ENCODE measurements around the gene UBIAD1. TPM values are rescaled to one million over a fixed set of nuclear protein-coding genes. Genes with fewer than 3 reads are reported as not detected.

UBIAD1 gene
- total RNA-seq, 1 donor from 2014 or later: 22.0 TPM

DNA sequence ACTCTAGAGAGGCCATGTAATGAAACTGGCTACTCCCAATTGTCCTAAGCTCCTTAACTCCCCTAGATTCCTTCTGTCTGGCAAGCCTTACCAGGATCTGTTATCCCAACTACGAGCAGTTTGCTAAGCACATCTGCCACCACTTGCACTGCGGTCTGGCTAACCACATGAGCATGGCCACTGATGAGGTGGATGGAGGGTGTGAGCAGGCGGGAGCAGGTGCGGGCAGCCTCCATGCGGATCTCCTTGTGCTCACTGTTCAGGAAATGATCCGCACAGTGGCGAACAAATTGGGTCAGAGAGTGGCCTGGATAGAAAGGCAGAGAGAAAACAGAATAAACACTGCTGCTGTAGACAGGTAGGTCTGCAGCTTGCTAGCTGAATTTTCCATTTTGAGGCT, 34.7 kb upstream of the UBIAD1 start:
- H3K4me3 Mint-ChIP-seq: no peak overlapping the region
- TF ChIP-seq, protein P1, sequence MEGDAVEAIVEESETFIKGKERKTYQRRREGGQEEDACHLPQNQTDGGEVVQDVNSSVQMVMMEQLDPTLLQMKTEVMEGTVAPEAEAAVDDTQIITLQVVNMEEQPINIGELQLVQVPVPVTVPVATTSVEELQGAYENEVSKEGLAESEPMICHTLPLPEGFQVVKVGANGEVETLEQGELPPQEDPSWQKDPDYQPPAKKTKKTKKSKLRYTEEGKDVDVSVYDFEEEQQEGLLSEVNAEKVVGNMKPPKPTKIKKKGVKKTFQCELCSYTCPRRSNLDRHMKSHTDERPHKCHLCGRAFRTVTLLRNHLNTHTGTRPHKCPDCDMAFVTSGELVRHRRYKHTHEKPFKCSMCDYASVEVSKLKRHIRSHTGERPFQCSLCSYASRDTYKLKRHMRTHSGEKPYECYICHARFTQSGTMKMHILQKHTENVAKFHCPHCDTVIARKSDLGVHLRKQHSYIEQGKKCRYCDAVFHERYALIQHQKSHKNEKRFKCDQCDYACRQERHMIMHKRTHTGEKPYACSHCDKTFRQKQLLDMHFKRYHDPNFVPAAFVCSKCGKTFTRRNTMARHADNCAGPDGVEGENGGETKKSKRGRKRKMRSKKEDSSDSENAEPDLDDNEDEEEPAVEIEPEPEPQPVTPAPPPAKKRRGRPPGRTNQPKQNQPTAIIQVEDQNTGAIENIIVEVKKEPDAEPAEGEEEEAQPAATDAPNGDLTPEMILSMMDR (conservative IDR thresholded peaks at IDR 0.05): no peak
- no peaks in the 10 kb centered on the region for H3K9me3 Mint-ChIP-seq
- H3K27ac Mint-ChIP-seq (ENCODE audit: unreplicated experiment): no peak overlapping the region
- H3K27me3 Mint-ChIP-seq (ENCODE audit: low read depth): no peaks in the 10 kb centered on the region
- no peaks in the 10 kb centered on the region for H3K4me1 Mint-ChIP-seq
- no peak for DNase-seq (ENCODE audit: low read depth, low spot score)
- peaks cover 9% of the 10 kb centered on the region for H3K36me3 Mint-ChIP-seq (ENCODE audit: low read depth)

DNA sequence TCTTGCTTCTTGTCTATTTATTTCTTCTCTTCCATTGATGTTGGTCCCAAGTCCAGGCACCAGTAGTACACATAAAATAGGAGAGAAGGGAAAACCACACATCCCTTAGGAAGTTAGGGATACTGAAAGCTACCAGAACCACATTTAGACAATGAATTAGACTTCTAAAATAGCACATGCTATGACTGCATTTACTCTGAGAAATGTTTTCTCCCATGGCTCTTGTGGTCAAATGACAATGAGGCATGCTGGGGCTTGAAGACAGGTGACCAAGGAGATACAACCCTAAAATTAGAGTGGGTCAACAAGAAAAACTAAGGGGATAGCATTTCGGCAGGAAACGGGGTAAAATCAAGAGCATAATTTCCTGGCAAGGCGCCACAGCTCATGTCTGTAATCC, 27.8 kb upstream of the UBIAD1 start:
- H3K36me3 Mint-ChIP-seq (ENCODE audit: low read depth): peaks cover 13% of the 10 kb centered on the region
- H3K9me3 Mint-ChIP-seq: no peaks in the 10 kb centered on the region
- TF ChIP-seq, protein P1 (conservative IDR thresholded peaks at IDR 0.05): no peak
- no peak for DNase-seq (ENCODE audit: low read depth, low spot score)
- H3K4me3 Mint-ChIP-seq: no peak overlapping the region
- no peak overlapping the region for H3K27ac Mint-ChIP-seq (ENCODE audit: unreplicated experiment)
- H3K4me1 Mint-ChIP-seq: peaks cover under 1% of the 10 kb centered on the region
- no peaks in the 10 kb centered on the region for H3K27me3 Mint-ChIP-seq (ENCODE audit: low read depth)

DNA sequence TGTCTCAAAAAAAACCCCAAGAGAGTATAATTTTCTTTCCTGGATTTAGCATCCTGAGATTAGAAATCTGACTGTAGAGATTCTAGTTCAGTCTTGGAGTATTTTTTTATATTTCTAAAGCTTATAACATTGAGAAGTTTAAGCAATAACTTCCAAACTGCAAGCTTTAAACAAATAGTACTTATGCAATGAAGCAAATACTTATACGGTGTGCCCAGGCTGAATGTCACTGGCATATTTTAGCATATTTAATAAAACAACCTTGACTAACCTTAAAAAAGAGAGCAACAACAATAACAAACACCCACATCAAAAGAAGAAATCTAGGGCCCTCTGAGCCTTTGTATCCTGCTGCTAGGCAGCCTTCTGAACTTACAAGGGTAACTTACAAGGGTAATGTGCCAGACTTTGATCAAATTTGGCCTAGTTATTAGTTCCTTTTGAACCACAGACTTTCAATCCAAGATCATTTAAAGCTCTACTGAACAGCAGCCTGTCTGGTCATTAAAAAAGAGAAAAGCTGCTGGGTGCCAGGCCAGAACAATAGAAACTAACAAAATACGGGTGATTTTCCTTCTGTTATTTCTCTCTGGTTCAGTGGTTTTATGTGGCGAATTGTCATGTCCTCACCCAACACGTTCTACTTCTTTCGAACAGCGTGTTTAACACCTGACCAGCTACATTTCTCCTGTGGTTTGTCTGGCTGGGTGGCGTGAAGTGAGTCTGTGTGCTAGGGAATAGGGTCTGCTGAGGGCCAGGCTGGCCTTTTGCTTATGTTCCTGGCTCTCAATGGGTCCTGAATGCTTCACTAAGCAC, 26.9 kb upstream of the UBIAD1 start:
- peaks cover 7% of the 10 kb centered on the region for H3K9me3 Mint-ChIP-seq
- DNase-seq (ENCODE audit: low read depth, low spot score): no peak
- TF ChIP-seq, protein P1 (conservative IDR thresholded peaks at IDR 0.05): no peak
- no peak overlapping the region for H3K27ac Mint-ChIP-seq (ENCODE audit: unreplicated experiment)
- H3K27me3 Mint-ChIP-seq (ENCODE audit: low read depth): no peaks in the 10 kb centered on the region
- no peak overlapping the region for H3K4me3 Mint-ChIP-seq
- H3K4me1 Mint-ChIP-seq: peaks cover 3% of the 10 kb centered on the region
- peaks cover 22% of the 10 kb centered on the region for H3K36me3 Mint-ChIP-seq (ENCODE audit: low read depth)

DNA sequence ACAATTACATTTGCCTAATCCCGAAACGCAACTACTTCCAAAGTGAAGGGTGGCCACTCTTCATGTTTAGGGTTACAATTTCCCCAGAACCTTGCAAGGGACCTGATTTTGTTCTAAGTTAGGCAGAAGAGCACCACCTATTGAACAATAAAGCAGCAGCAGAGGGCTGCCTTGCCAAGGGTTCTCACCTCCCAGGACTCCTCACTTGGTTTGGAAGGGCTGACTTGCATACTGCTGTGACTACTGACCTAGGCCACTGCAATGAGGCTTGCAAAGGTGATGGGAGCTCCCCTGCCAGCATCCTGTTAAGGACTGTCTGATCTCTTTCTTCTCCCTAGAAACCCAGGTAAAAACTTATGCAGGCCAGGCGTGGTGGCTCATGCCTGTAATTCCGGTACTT, 24.8 kb upstream of the UBIAD1 start:
- no peaks in the 10 kb centered on the region for H3K27me3 Mint-ChIP-seq (ENCODE audit: low read depth)
- DNase-seq (ENCODE audit: low read depth, low spot score): no peak
- peaks cover 3% of the 10 kb centered on the region for H3K4me1 Mint-ChIP-seq
- peaks cover 34% of the 10 kb centered on the region for H3K36me3 Mint-ChIP-seq (ENCODE audit: low read depth)
- H3K27ac Mint-ChIP-seq (ENCODE audit: unreplicated experiment): no peak overlapping the region
- no peak overlapping the region for H3K4me3 Mint-ChIP-seq
- TF ChIP-seq, protein P1 (conservative IDR thresholded peaks at IDR 0.05): no peak
- peaks cover 8% of the 10 kb centered on the region for H3K9me3 Mint-ChIP-seq

DNA sequence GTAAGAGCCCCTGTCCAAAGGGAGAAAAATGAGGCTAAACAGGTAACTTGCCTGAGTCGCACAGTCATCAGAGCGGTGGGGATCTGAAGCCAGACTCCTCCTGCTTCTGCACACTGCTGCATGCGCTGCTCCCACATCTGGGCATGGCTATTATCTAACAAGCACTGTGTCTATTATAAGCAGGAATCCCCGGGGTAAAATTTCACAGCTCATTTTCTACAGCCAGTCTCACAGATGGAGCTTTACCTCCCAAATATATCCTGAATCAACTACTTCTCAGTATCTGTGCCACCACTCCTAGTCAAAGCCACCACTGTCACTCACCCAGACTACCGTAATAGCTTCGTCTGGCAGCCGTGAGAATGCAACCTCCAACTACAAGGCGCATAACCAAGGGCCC, 20.5 kb upstream of the UBIAD1 start:
- Mint-ChIP-seq H3K27ac (ENCODE audit: unreplicated experiment) (no peak overlapping the region), H3K4me1 (peaks cover 3% of the 10 kb centered on the region), H3K27me3 (ENCODE audit: low read depth) (no peaks in the 10 kb centered on the region), H3K36me3 (ENCODE audit: low read depth) (peaks cover 35% of the 10 kb centered on the region), H3K9me3 (peaks cover 8% of the 10 kb centered on the region), H3K4me3 (no peak overlapping the region)
- no peak for DNase-seq (ENCODE audit: low read depth, low spot score)
- TF ChIP-seq, protein P1 (conservative IDR thresholded peaks at IDR 0.05): no peak
